SW480 (cell line): ENCODE measurements around the gene APP.

Experiments used
- DNase-seq: peaks from one replicate; pipeline ENCODE4 v3.0.0-alpha.2; 2016; ENCODE audit warnings: low spot score

APP gene

DNA sequence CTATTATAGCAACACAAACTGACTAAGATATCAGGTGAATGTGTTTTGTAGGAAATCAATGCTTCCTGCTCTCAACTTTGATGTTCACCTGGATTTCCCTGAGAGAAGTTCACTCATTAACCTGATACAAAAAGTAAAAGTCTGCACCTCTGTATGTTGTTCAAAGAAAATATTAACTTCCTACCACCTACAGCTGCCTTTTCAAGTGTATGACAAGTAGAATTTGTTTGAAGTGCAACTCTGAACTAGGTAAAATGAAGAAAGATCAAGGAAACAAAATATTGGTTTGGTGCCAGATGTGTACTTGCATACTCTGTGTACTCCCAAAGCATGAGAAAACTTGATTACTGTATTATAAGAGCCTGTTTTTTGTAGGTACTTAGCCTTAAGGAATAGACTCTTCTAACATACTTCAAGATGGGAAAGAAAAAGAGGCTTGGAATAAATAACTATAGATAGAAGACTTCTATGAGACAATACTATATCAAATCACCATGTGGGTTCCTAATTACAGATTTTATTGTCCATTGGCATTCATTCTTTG, 193.4 kb downstream of the APP start:
- DNase-seq, result no peak

DNA sequence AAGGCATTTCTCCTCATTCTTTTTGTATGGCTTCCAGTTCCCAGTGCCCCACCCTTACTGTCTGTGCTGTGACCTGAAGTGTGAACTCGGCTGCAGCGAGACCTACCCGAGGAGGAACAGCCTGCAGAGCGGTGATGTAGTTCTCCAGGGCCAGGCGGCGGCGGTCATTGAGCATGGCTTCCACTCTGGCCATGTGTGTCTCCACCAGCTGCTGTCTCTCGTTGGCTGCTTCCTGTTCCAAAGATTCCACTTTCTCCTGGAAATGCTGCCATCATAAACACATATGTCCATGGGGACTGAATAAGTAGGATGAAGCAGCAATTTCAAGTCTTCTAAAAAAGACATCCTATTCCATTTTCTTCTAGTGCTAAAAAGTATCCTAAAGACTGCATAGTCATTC, 195.6 kb downstream of the APP start:
- no peak for DNase-seq

DNA sequence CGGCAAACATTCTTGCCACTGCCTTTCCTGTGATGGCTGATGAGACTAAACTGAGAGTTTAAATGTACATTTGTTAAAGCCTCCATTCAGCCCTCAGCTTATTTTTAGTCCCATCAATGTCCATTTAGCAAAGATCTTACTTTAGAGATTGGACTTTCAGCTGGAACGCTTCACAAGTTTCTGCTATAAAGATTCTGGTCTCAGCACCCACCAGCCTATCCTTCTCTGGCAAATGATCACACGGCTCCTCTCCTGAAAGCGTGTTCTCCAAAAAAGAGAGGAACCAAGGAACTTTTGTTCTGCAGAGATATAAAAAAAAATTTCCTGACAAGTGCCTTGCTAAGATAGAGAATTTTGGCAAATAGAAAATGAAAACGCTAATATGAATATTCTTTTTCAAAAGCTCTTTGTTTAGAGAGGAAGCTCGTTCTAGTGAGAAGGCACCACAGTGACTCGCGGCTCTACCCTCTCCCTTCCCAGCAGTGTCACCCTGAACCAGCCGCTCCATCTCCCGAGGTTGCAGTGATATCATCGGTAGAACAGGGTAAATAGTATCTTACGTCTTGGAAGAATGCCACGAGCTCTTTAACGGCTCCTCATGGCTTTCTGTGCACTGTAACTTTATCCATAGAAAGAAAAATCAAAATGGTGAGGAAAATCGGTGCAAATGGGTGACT, 200.2 kb downstream of the APP start:
- no peak for DNase-seq

DNA sequence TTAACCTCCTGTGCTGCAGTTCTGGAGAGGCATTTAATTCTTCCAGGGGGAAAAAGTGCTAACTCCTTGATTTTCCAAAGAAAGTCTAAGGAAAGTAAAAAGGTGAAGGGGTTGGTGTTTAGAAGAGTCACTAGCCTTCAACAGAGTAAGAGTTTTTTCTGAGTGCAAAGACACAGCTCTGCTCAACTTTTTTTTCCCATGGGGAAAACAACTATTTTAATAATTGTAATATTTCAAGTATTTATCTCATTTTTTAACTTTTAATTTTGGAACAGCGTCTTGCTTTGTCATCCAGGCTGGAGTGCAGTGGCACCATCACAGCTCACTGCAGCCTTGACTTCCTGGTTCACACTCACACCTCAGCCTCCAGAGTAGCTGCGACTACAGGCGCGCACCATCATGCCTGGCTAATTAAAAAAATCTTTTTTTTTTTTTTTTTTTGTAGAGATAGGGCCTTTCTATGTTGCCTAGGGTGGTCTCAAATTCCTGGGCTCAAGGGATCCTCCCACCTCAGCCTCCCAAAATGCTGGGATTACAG, 202.6 kb downstream of the APP start:
- DNase-seq, result no peak

DNA sequence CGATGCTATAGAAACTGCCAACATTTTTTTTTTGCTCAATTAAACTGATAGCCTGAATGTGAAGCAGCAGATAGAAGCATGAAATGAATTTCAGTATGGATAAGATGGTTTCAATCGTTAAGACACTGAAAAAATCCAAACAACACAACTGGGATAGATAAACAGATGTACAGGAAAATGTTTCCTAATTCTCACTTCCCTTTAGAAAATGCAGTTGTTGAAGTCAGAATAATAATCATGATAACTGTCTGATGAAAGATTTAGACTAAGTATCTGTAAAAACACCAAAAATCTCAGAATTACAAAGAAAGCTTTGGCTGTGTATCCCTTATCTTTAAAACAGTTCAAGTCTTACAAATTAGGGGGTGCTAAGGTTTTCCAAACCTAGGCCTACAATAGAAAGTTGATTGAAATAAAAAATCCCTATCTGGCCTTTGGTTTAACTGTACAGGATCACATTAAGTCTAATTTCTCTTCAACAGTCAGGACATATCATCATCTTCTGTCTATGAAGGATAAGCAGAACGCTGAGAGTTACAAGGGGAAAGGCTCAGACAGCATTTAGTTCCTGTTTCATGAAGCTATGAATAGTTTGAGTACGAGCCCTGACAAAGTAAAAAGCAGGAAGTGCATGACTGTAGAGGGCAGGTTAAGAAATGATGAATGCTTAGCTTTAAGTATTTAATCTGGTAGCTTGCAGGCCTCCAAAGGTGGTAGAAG, 203.2 kb downstream of the APP start:
- no peak for DNase-seq

DNA sequence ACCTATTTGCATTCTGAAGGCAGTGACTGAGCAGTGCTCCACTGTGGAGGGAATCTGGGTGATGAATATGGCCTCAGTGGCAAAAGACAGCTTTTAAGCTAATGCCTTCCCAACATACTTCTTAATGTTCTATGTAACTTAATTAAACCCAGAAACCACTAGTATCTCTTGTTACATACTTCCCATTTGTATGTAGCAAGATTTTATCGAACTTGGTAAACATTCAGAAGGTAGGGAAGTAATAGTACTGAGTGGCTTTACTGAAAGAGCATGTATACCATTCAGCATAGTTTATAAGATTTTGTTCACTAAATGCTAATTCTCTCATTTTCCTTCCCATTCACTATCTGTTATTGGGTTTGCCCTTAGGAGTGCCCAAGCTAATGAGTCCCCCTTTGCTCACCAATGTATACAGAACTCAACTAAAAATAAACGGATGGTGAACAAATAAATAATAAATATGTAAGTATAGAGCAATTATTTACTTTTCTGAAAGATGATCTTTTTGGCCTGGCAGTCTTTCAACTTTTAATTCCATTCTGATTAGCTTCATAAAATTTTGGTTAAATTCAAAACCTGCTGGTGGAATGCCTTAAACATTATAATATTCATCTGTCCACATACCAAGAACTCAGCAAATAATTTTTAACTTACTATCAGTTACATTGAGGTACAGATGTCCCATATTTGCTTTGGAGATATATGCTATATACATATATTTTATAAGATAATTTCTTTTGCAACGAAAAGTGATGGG, 204.4 kb downstream of the APP start:
- no peak for DNase-seq

DNA sequence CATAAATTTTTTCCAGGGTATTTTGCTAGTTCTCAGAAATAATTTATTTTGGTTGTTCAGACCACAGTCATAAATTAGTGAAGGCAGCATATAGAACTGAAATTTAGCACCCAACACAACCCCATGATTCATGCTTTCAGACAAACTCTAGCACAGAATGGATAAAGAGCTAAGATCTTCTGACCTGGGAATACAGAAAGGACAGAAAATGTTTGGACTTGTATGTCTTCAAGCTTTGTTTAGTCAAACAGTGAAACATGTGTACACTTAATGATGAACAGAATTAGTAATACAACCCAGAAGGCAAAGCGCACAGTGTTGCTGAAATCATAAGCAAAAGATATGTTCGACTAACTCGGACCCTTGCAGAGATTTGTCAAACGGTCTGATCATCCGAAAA, 205.6 kb downstream of the APP start:
- no peak for DNase-seq

DNA sequence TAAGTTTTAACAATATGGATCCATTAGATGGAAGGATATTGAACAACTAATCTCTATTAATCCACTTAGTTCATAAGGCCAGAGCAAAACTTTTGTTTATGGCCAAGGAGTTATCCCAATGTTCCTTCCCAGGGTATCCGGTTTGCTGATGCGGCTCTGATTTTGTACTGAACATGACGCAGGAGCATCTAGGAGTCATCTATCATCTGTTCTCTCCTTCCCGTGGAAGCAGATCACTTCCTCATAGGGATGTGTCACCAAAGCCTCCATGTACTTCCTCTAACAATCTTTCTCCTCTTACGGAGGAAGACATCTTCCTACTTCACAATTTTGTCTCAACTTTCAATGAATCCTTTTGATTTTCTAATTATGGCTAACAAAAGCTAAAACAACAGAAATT, 206.6 kb downstream of the APP start:
- DNase-seq, result no peak

DNA sequence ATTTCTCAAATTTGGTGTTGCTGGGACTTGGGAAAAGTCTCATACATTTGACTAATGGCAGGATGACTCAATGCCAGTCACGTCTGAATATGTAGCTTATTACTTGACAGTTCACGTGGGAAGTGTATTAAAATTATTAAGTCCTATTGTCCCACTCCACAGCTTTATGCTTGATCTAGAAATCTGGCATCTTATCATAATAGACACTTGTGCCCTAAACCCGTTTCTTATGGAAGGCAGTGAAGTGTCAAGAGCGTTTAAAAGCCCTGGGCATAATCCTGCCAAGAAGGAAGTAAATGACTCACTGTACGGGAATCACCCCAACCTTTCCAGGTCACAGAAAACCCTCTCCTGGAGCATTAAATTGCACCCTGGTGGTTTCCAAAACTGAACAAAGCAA, 207.4 kb downstream of the APP start:
- DNase-seq, result no peak

DNA sequence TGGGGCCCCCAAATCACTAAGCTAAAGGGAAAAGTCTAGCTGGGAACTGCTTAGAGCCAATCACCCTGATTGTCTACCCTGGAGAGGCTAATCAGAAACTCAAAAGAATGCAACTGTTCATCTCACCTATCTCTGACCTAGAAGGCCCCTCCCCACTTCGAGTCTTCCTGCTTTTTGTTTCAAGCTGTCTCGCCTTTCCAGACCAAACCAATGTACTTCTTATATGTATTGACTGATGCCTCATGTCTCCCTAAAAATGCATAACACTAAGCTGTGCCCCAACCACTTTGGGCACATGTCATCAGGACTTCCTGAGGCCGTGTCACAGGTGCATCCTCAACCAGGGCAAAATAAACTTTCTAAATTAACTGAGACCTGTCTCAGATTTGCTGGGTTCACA, 209.5 kb downstream of the APP start:
- DNase-seq, result no peak

DNA sequence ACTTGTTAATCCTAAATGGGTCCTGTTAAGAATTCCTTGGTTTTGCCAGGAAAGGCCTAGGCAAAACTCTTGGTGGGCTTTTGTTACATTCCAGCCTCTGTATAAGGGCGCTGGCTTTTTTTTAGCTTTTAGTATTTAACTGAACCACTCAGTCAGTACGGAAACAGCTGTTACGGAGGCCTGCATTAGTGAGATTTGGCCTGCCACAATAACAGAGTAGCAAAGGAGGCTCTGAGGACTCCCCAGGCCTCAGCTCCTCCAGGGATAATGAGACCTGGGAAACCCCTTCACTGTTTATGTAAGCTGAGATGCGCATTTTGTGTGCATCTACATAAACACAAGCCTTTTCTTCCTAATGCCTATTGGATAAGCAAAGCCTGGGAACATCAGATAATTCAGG, 210.2 kb downstream of the APP start:
- DNase-seq, result no peak

DNA sequence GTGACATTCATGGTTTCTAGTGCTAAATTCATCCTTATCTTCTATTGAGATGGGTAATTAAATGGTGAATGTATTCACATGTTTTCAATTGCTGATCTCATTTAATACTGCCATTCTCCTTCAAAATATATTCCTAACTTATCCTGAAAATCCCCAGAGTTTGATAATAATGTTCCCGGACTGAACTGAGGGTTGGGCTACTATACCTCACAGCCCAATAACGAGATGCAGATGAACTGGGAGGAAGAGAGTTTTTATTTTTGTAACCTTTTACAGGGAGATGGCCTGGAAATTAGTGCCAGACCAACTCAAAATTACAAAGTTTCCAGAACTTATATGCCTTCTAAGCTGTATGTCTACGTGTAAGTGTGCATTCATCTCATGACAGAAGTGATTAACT, 210.8 kb downstream of the APP start:
- no peak for DNase-seq

DNA sequence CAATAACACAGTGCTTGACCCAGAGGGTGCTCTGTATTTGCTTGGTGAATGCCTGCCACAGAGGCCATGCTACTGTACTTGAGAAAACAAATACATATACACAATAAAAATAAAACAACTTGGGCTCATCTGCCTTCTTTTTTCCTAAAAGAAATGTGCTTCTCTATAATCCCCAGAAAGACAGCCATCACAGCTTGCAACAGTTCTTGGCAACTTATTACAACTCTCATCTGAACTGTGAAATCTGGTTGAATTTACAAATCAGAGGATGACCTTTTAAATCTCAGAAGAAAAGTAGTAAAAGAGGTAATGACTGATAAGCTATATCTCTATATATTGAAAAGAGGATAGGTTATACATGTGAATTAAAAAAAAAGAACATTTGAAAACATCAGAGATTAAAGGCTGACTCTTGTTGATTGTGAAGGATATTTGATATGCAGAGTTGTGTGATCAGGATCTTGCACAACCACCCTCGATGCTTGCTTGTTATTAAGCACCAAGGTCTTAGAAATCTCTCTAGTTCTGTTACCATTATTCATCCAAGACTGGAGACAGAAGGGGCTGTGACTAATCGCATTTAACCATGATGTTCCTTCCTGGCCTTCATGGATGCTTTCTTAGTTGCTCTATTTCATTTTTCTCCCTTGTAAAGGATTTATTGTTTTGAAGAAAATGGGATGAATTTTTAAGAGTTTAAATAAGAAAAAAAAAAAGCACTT, 213.4 kb downstream of the APP start:
- no peak for DNase-seq

DNA sequence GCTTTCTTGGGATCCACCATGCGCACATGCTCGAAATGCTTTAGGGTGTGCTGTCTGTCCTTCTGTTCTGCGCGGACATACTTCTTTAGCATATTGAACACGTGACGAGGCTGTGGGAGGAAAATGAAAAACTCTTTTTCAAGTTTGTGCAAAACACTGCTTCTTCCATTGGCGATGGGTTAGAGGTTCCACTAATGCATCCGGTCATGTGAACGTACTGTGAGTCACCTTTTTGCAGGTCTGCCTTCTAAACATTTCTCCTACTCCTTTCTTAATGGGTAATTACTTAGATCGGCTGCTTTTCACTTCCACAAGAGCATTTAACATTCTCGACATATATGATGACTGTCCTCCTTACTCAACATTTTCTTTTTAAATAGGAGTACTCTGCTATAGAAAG, 214.9 kb downstream of the APP start:
- no peak for DNase-seq

DNA sequence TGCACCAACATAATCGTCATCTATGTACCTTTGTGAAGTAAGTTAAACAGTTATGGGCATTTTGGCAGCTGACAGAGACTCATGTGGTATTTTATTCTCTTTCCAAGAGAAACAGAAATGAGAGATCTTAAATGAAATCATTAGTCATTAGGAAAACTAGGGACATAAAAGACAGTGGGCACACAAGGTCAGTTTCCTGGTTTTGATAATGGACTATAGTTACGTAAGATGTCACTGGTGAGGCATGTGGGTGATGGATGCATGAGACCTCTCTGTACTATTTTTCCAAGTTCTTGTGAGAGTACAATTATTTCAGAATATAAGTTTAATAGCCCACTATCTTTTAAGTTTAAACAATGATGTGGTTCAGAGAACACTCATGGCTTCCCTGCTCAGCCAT, 216.9 kb downstream of the APP start:
- no peak for DNase-seq

DNA sequence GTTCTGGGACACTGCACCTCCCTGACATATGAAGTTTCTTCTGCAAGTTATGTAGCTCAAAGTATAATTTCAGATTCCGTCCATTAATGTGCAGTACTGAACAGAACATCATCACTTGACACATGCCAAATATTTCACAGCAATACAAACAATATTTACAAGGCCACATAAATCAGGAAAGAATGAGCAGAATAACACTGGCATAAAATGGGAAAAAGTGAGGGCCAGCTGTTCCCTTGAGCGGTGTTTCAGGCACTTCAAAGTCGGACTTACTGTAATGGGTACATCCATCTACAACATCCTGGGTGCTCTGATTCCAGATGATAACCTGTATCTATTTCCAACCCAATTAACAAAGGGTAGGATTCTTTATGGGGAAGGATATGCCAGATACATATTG, 217.4 kb downstream of the APP start:
- no peak for DNase-seq

DNA sequence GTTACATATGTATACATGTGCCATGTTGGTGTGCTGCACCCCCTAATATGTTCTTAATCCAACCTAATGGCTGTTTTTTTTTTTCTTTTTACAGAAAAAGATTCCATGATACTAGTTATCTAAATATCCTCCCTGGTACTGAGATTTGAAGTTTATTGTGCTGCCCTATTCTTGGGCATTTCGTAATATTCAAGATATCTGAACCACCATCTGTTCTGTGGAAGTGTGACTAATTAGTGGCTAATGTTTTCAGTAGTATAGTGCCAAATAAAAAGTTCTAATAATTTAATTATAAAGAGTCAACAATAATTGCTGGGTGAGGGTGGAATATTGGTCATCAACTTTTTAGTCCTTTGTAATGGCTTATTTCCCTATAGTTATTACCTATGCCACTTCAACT, 218.3 kb downstream of the APP start:
- no peak for DNase-seq

DNA sequence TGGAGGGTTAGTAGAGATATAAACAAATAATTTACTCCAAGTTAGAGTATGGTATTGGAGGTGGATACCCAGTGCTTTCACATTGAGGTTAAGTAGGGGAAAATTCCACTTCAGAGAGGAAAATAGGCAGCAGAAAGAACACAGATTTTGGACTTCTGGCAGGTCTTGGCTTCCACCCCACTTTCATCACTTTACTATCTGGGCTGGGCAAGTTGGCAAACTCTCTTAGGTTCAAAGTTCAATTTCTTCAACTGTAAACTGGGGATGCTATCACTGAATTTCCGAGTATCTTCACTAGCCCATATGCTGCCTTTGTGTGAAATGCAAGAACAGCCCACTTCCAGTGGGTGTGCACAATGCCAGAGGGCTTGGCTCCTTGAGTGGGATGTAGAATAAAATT, 220.9 kb downstream of the APP start:
- DNase-seq, result no peak

DNA sequence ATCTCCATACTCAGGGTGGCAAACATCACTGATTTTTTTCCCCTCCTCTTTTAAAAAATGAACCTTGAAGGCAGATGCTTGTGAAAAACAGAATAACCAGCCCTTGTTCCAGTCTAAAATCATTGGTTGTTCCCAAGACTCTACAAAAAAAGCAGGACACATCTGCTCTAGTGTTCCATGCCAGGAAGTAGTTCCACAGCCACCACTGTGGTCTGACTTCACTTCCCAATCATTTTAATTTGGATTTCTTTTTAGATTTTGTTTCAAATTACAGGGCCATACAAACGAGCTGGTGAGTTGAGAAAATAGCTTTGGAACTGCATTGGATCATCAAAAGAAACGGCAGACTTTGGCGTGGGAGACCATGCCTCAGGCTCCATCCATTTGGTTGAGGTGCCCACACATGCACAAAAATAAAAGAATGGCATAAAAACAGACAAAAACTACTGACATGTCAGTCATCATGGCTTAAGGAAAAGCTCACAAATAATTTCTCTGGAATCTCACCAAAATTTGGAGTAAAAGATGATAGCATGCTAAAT, 225.8 kb downstream of the APP start:
- DNase-seq, result no peak

DNA sequence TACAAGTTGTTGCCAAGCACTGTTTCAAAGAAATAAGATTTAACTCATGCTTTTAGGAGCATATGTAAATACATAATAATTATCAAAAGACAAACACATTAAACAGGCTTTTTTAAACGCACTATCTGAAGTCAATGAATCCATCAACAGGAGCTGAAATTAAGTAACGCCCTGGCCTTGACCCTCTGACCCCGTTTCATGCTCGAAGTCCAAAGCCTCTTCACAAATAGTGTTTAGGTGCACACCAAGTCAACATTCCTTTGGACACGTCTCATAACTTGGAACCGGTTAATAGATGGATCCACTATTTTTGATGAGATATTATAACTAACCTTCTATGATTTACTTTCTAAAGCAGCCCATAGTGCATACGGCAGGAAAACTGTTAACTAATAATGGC, 226.5 kb downstream of the APP start:
- no peak for DNase-seq

DNA sequence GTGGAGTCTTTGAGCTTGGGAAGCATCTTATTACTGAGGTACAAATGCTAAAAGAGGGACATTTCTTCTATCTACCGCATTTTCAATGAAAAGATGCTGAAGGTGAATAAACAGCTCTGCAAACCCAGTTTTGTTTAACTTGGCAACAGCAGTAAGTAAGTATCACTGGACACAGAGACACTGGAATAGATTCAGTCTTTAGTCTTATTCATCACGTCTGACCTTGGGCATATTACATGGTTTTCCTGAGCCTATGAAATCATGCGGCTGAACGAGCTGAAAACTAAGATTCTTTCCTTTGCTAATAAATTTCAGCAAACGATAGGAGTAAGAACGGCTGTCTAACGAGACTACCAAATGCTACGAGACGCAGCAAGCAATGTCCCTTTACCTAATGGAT, 228.4 kb downstream of the APP start:
- DNase-seq, result no peak

DNA sequence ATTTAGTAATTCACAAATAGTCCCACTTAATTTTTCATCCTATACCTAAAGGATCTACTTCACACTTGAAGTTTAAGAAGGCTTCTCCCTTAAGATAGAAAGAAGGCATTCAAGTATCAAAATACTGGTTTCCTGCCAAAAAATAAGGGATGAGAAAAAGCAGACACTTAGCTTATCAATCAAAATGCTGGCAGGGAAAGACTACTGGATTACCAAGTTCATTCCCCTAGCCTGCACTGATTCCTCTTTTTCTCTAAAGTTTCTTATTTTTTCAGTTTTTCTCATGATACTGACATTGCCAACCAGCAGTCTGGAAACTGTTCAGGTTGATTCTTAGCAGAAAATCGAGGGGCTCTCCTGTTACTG, 231.2 kb downstream of the APP start:
- no peak for DNase-seq
